NB4 (cell line): Measurements from ENCODE around the gene CPT1B.

ENCODE experiments used
- DNase-seq: peaks from one replicate; pipeline ENCODE4 v3.0.0; 2010; ENCODE audit warnings: low read depth
- H3K4me3 ChIP-seq: one replicate; pipeline ENCODE4 v1.5.1; 2011; ENCODE audit warnings: mild to moderate bottlenecking, low read depth, low read length, moderate library complexity
- CTCF ChIP-seq: IDR thresholded peaks from one replicate; pipeline ENCODE4 v1.5.1; 2012; ENCODE audit warnings: low read depth, low read length
- MYC ChIP-seq: IDR thresholded peaks from 2 replicates; pipeline ENCODE4 v1.6.1; 2011; ENCODE audit warnings: low read depth, low read length
- POLR2A ChIP-seq: IDR thresholded peaks from 2 replicates; pipeline ENCODE4 v1.6.1; 2011; ENCODE audit warnings: mild to moderate bottlenecking; ENCODE audit not compliant: insufficient read length; ENCODE audit errors: extremely low read depth
- TF ChIP-seq, protein P1 (sequence below): IDR thresholded peaks from 2 replicates; pipeline ENCODE4 v1.6.1; 2011; ENCODE audit warnings: low read depth, low read length

CPT1B gene

GRCh38 chr22:50606946-50607658, 28.9 kb upstream of the CPT1B start:
- H3K4me3 ChIP-seq: no peak overlapping the region
- no peak for TF ChIP-seq POLR2A
- TF ChIP-seq, protein P1, sequence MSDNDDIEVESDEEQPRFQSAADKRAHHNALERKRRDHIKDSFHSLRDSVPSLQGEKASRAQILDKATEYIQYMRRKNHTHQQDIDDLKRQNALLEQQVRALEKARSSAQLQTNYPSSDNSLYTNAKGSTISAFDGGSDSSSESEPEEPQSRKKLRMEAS: no peak
- TF ChIP-seq MYC: no peak
- no peak for TF ChIP-seq CTCF
- no peak for DNase-seq

DNA sequence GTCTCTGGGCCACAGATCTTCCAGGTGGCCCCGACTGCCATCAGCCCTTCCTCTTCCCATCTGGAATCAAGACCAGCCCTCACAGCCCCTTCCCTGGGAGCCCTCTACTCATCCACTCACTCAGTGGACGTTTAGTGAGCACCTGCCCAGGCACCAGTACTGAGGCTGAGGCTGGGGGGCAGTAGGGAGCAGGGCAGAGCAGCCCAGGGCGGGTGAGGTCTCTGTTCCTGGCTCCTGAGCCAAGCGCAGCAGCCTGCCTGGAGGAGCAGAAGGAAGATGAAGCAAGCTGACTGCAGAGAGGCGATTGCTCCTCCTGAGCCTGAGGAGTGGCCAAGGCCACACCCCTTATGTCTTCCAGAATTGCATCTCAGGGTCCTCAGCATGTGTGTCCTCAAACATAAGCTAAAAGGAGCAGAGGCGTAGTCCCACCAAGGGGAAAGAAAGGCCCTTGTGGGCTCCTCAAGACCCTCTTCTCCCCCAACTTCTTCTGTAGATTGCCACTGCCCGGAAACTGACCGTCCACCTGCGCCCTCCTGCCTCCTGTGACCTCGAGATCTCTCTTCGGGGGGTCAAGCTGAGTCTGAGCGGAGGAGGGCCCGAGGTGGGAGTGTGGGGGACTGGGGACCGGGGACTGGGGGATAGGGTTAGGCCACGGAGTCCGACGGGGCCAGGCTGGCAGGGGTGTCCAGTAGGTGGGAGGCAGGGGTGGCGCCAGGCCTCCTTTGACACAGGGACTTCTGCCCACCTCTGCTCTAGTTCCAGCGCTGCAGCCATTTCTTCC, 28.1 kb upstream of the CPT1B start:
- H3K4me3 ChIP-seq: no peak overlapping the region
- DNase-seq: peak; percentile 33
- no peak for TF ChIP-seq CTCF
- TF ChIP-seq, protein P1: no peak
- TF ChIP-seq POLR2A: no peak
- no peak for TF ChIP-seq MYC

DNA sequence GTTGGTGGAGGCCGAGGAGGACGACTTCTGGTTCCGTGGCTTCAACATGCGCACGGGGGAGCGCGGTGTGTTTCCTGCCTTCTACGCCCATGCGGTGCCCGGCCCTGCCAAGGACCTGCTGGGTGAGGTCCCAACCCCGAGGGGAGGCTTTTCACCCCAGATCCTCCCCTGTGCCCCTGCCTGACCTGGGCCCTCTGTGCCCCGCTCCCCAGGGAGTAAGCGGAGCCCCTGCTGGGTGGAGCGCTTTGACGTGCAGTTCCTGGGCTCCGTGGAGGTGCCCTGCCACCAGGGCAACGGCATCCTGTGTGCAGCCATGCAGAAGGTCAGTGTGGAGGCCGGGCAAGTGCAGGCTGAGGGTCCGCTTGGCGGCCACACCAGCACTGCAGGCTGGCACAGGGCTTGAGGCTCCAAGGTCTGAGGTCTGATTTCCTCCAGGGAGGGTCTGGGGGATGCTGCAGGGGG, 27.4 kb upstream of the CPT1B start:
- no peak overlapping the region for H3K4me3 ChIP-seq
- no peak for TF ChIP-seq MYC
- TF ChIP-seq CTCF: no peak
- TF ChIP-seq, protein P1: no peak
- TF ChIP-seq POLR2A: no peak
- DNase-seq: no peak

DNA sequence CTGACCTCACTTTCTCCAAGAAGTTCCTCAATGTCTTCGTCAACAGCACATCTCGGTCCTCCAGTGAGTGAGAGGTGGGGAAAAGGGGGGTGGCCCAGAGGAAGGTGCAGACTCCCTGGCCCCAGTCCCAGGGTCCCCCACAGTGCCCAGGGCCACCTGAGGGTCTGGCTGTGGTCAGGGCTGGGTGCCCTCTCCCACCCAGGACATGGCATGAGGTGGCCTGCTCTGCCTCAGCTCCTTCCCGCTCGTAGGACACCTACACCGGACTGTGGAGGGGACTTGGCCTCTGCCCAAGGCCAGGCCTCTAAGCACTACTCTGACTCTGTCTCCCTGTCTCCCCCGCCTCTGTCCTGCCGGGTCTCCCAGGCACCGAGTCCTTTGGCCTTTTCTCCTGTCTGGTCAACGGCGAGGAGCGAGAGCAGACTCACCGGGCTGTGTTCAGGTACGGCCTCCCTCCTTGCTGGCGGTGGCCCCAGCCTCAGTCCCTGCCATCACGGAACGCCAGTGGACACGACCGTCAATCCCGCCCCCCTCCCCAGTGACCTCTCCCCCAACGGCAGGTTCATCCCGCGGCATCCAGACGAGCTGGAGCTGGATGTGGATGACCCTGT, 26.9 kb upstream of the CPT1B start:
- H3K4me3 ChIP-seq: no peak overlapping the region
- no peak for DNase-seq
- TF ChIP-seq MYC (no peak), CTCF (no peak), POLR2A (no peak)
- TF ChIP-seq, protein P1: no peak

GRCh38 chr22:50604256-50605001, 26.2 kb upstream of the CPT1B start:
- no peak overlapping the region for H3K4me3 ChIP-seq
- DNase-seq: no peak
- TF ChIP-seq CTCF (no peak), POLR2A (no peak), MYC (no peak)
- TF ChIP-seq, protein P1: no peak
